OCI-LY7 (cell line): Measurements from ENCODE around the gene DEDD2. TPM values are rescaled to one million over a fixed set of nuclear protein-coding genes. Genes with fewer than 3 reads are reported as not detected.

Source experiments
- BruUV-seq: library from RNA; stranded (reverse); fragments of 400-500 nt; replicated peaks from 2 replicates; lab custom pipeline; 2021; lab: Mats Ljungman, UMichigan
- CTCF ChIA-PET: fragments of 300-600 bp; sonication (Branson Sonifier 250); formaldehyde crosslinking; loops from one replicate; lab custom pipeline; 2022; ENCODE audit warnings: antibody characterized with exemption; ENCODE audit not compliant: unreplicated experiment; lab: Charles Lee
- POLR2A ChIA-PET: fragments of 300-600 bp; sonication (Branson Sonifier 250); formaldehyde crosslinking; loops from one replicate; lab custom pipeline; 2022; ENCODE audit warnings: antibody characterized with exemption; lab: Charles Lee
- DNase-seq: peaks from one replicate; pipeline ENCODE4 v3.0.0-alpha.2; 2015; ENCODE audit warnings: low spot score
- H2AFZ ChIP-seq: fragments of 200-600 bp; sonication (generic), shearing (Covaris generic); 2 replicates; pipeline ENCODE4 v1.6.1; 2014; ENCODE audit warnings: mild to moderate bottlenecking, antibody characterized with exemption, low read length, moderate library complexity
- H3K27ac ChIP-seq: fragments of 200-600 bp; sonication (generic); 2 replicates; pipeline ENCODE4 v1.5.1; 2014; ENCODE audit warnings: mixed run types, low read depth, mild to moderate bottlenecking, moderate library complexity, low read length, inconsistent platforms; ENCODE audit not compliant: poor library complexity, severe bottlenecking
- H3K36me3 ChIP-seq: fragments of 200-600 bp; sonication (generic); 2 replicates; pipeline ENCODE4 v1.6.1; 2014; ENCODE audit warnings: mild to moderate bottlenecking, antibody characterized with exemption, low read length, moderate library complexity, mixed read lengths; ENCODE audit not compliant: insufficient read depth
- H3K4me1 ChIP-seq: fragments of 200-600 bp; sonication (generic); 2 replicates; pipeline ENCODE4 v1.5.1; 2014; ENCODE audit warnings: mild to moderate bottlenecking, low read length; ENCODE audit not compliant: insufficient read depth, poor library complexity, severe bottlenecking
- H3K4me2 ChIP-seq: fragments of 200-600 bp; sonication (generic); 2 replicates; pipeline ENCODE4 v1.6.1; 2014; ENCODE audit warnings: mild to moderate bottlenecking, low read length
- H3K4me3 ChIP-seq: fragments of 200-600 bp; sonication (generic); 2 replicates; pipeline ENCODE4 v1.5.1; 2014; ENCODE audit warnings: mild to moderate bottlenecking, low read depth, low read length; ENCODE audit not compliant: poor library complexity, severe bottlenecking
- H3K79me2 ChIP-seq: fragments of 200-600 bp; sonication (generic); 2 replicates; pipeline ENCODE4 v1.6.1; 2016; ENCODE audit warnings: low read depth, mild to moderate bottlenecking, low read length, moderate library complexity, mixed read lengths; ENCODE audit not compliant: insufficient read depth
- H3K9me2 ChIP-seq: fragments of 200-600 bp; sonication (generic); 2 replicates; pipeline ENCODE4 v1.6.1; 2016; ENCODE audit warnings: mild to moderate bottlenecking, low read length, mixed read lengths; ENCODE audit not compliant: insufficient read depth
- H3K9me3 ChIP-seq: fragments of 200-600 bp; sonication (generic); 2 replicates; pipeline ENCODE4 v1.6.1; 2014; ENCODE audit warnings: mild to moderate bottlenecking, mixed run types, low read length, mixed read lengths
- H4K20me1 ChIP-seq: fragments of 200-600 bp; sonication (generic); 2 replicates; pipeline ENCODE4 v1.6.1; 2014; ENCODE audit warnings: mild to moderate bottlenecking, antibody characterized with exemption, low read length, moderate library complexity, mixed read lengths; ENCODE audit not compliant: insufficient read depth
- CTCF ChIP-seq: fragments of 200-600 bp; sonication (generic); conservative IDR thresholded peaks from 2 replicates; pipeline ENCODE4 v1.5.1; 2014; ENCODE audit warnings: mild to moderate bottlenecking, antibody characterized with exemption, low read length, moderate library complexity, mixed read lengths
- EZH2phosphoT487 ChIP-seq: fragments of 200-600 bp; sonication (generic); IDR thresholded peaks from 2 replicates; pipeline ENCODE4 v1.6.1; 2018; ENCODE audit warnings: low read depth, borderline replicate concordance, mild to moderate bottlenecking, mixed run types, antibody characterized with exemption, low read length, moderate library complexity, mixed read lengths
- intact Hi-C: fragments of 100-400 bp; cut with micrococcal nuclease; formaldehyde crosslinking; loops from one replicate; pipeline ENCODE4 v1.10.0; 2022; ENCODE audit not compliant: unreplicated experiment
- total RNA-seq, 2 experiments: library from RNA; depleted of rRNA in 1 of 2; stranded (reverse); fragments of >200 nt in 1 of 2; shearing (Covaris generic) in 1 of 2; gene quantifications; 2 replicates each; pipeline ENCODE4 v1.2.3, GENCODE V29; 2014 to 2022

Gene DEDD2
- total RNA-seq, 2 experiments from 2014 or later = 15.5 to 41.9 TPM

GRCh38 chr19:42196011-42197001 is 21.2 kb downstream of the DEDD2 start:
- H2AFZ ChIP-seq = no peak overlapping the region
- H3K36me3 ChIP-seq = peaks cover 52% of the 10 kb centered on the region
- H3K4me1 ChIP-seq = peaks cover 44% of the 10 kb centered on the region
- ChIA-PET CTCF (no interaction called here), POLR2A (no interaction called here)
- no peak overlapping the region for H3K4me2 ChIP-seq
- H3K79me2 ChIP-seq = no peaks in the 10 kb centered on the region; the same call in 1 of the 2 replicates
- H3K9me2 ChIP-seq = no peaks in the 10 kb centered on the region
- intact Hi-C loops = no loop called here
- peaks cover 4% of the 10 kb centered on the region; the same call in 1 of the 2 replicates for H4K20me1 ChIP-seq
- no peak overlapping the region for H3K27ac ChIP-seq
- no peak for TF ChIP-seq CTCF
- TF ChIP-seq EZH2phosphoT487 = no peak
- no peaks in the 10 kb centered on the region for H3K9me3 ChIP-seq
- H3K4me3 ChIP-seq = no peak overlapping the region
- no TSS peak for BruUV-seq
- no peak for DNase-seq

GRCh38 chr19:42193706-42194105 is 23.8 kb downstream of the DEDD2 start:
- no peak overlapping the region for H2AFZ ChIP-seq
- intact Hi-C loops = no loop called here
- CTCF ChIA-PET = no interaction called here

More at GRCh38 chr19:42193706-42194105, 23.8 kb downstream of the DEDD2 start:
- DNase-seq = no peak
- TF ChIP-seq CTCF (no peak), EZH2phosphoT487 (no peak)
- no peaks in the 10 kb centered on the region for H4K20me1 ChIP-seq
- H3K4me3 ChIP-seq = no peak overlapping the region
- H3K36me3 ChIP-seq = peaks cover 27% of the 10 kb centered on the region
- no peaks in the 10 kb centered on the region; the same call in 1 of the 2 replicates for H3K79me2 ChIP-seq
- H3K9me3 ChIP-seq = no peaks in the 10 kb centered on the region
- H3K4me2 ChIP-seq = no peak overlapping the region
- BruUV-seq = no TSS peak
- H3K27ac ChIP-seq = no peak overlapping the region
- POLR2A ChIA-PET = no interaction called here
- no peaks in the 10 kb centered on the region for H3K9me2 ChIP-seq
- peaks cover 18% of the 10 kb centered on the region for H3K4me1 ChIP-seq
